HG03460 (cell line): ENCODE data around the gene RPS21.

ENCODE experiments used
- ATAC-seq: cut with Tn5 transposase; IDR thresholded peaks from one replicate; pipeline ENCODE4 v1.9.1; 2021; ENCODE audit not compliant: unreplicated experiment

The RPS21 gene

GRCh38 chr20:62386383-62387218 is at the start of gene RPS21:
Gene RPS21, plus strand, starts transcription at chr20:62387103. Its CDS starts 236 bp downstream, at chr20:62387339.
- peak; percentile 83 for ATAC-seq

GRCh38 chr20:62337558-62338293 is 49.2 kb upstream of the RPS21 start:
- no peak for ATAC-seq

- no peak for ATAC-seq
These were observed 48.6 kb upstream of the RPS21 start for GRCh38 chr20:62338294-62338620.

GRCh38 chr20:62339647-62340062 is 47.2 kb upstream of the RPS21 start:
- ATAC-seq: peak; percentile 64

- no peak for ATAC-seq
These were observed 44.0 kb upstream of the RPS21 start for GRCh38 chr20:62342910-62343309.

- no peak for ATAC-seq
These were observed 42.8 kb upstream of the RPS21 start for GRCh38 chr20:62344092-62344491.

- no peak for ATAC-seq
These were observed 42.1 kb upstream of the RPS21 start for GRCh38 chr20:62344782-62345181.

GRCh38 chr20:62345681-62346370 is 41.1 kb upstream of the RPS21 start:
- ATAC-seq: no peak

- ATAC-seq: no peak
These were observed 40.3 kb upstream of the RPS21 start for GRCh38 chr20:62346398-62347150.

- no peak for ATAC-seq
These were observed 39.8 kb upstream of the RPS21 start for GRCh38 chr20:62347151-62347404.

GRCh38 chr20:62347445-62347844 is 39.5 kb upstream of the RPS21 start:
- ATAC-seq: no peak

- ATAC-seq: no peak
These were observed 38.3 kb upstream of the RPS21 start for GRCh38 chr20:62348604-62349003.

GRCh38 chr20:62349556-62350097 is 37.3 kb upstream of the RPS21 start:
- no peak for ATAC-seq

- ATAC-seq: no peak
These were observed 36.7 kb upstream of the RPS21 start for GRCh38 chr20:62350098-62350628.

- no peak for ATAC-seq
These were observed 36.1 kb upstream of the RPS21 start for GRCh38 chr20:62350629-62351422.

- ATAC-seq: no peak
These were observed 35.2 kb upstream of the RPS21 start for GRCh38 chr20:62351469-62352401.

GRCh38 chr20:62352402-62353288 is 34.3 kb upstream of the RPS21 start:
- ATAC-seq: no peak
